ENCODE data around the gene MT1F.

Gene MT1F

DNA sequence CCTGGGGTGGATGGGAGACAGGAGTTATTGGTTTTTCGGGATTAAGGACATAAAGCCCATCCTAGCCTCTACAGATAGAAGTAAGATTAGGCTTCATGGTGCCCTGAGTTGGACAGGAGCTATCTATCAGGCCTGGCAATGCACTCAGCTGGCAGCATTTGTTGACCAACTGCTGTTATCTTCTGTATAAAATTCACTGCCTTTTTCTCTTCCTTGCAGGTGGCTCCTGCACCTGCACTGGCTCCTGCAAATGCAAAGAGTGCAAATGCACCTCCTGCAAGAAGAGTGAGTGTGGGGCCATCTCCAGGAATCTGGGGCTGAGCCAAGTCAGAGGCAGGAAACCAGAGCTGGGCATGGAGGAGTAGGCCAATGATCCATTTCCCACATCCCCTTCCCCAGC is 18.7 kb upstream of the MT1F start:
- Histone ChIP-seq H3K27me3 (ENCODE audit: insufficient read depth, low read length, poor library complexity) (peaks cover 38% of the 10 kb centered on the region), H3K27ac (ENCODE audit: low read length) (no peak overlapping the region)

DNA sequence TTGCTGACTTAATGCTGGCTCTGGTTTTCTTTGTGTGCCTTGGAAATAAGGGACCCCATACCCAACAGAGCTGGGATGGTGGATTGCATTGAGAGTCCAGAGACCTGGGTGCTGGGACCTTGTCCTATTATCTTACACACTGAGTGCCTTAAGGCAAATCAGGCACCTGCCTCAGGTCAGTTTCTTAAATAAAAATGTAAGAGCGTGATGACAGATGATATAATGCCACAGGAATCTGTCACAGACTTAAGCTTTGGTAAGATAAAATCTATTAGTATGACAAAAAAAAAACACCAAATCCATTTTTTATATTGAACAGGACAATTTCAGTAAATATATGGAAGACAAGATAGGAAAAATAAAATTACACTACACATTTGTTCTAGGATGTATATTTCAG is 17.7 kb upstream of the MT1F start:
- no peak for TF ChIP-seq EZH2 (IDR thresholded peaks at IDR 0.05; ENCODE audit: borderline replicate concordance, low read depth, low read length, severe bottlenecking)
- TF ChIP-seq, protein P1, sequence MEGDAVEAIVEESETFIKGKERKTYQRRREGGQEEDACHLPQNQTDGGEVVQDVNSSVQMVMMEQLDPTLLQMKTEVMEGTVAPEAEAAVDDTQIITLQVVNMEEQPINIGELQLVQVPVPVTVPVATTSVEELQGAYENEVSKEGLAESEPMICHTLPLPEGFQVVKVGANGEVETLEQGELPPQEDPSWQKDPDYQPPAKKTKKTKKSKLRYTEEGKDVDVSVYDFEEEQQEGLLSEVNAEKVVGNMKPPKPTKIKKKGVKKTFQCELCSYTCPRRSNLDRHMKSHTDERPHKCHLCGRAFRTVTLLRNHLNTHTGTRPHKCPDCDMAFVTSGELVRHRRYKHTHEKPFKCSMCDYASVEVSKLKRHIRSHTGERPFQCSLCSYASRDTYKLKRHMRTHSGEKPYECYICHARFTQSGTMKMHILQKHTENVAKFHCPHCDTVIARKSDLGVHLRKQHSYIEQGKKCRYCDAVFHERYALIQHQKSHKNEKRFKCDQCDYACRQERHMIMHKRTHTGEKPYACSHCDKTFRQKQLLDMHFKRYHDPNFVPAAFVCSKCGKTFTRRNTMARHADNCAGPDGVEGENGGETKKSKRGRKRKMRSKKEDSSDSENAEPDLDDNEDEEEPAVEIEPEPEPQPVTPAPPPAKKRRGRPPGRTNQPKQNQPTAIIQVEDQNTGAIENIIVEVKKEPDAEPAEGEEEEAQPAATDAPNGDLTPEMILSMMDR (IDR thresholded peaks at IDR 0.05; ENCODE audit: borderline replicate concordance, extremely low read depth, low read length, poor library complexity, severe bottlenecking), result no peak
- Histone ChIP-seq H3K9me3 (ENCODE audit: insufficient read depth, low read length, severe bottlenecking) (no peaks in the 10 kb centered on the region), H2AFZ (ENCODE audit: low read depth, low read length) (no peak overlapping the region), H4K20me1 (ENCODE audit: insufficient read depth, low read length) (no peaks in the 10 kb centered on the region), H3K9ac (ENCODE audit: low read depth, low read length) (no peak overlapping the region), H3K4me1 (ENCODE audit: insufficient read depth, low read length) (no peaks in the 10 kb centered on the region), H3K79me2 (ENCODE audit: insufficient read depth, low read length) (no peaks in the 10 kb centered on the region), H3K36me3 (ENCODE audit: insufficient read depth, low read length) (no peaks in the 10 kb centered on the region), H3K27me3 (ENCODE audit: insufficient read depth, low read length, poor library complexity) (peaks cover 44% of the 10 kb centered on the region), H3K27ac (ENCODE audit: low read length) (no peak overlapping the region), H3K4me2 (ENCODE audit: insufficient read depth, low read length) (no peak overlapping the region), H3K4me3 (ENCODE audit: low read depth in 1 of 2, low read length in 2 of 2) (no peak overlapping the region)
- no peak for ATAC-seq (ENCODE audit: insufficient read depth, low read depth)
- no peak for DNase-seq

More for the DNA sequence above, 18.7 kb upstream of the MT1F start:
- TF ChIP-seq, protein P1 (IDR thresholded peaks at IDR 0.05; ENCODE audit: borderline replicate concordance, extremely low read depth, low read length, poor library complexity, severe bottlenecking), result no peak
- no peak for TF ChIP-seq EZH2 (IDR thresholded peaks at IDR 0.05; ENCODE audit: borderline replicate concordance, low read depth, low read length, severe bottlenecking)
- Histone ChIP-seq H3K9ac (ENCODE audit: low read depth, low read length) (no peak overlapping the region), H4K20me1 (ENCODE audit: insufficient read depth, low read length) (no peaks in the 10 kb centered on the region), H3K4me1 (ENCODE audit: insufficient read depth, low read length) (no peaks in the 10 kb centered on the region), H3K36me3 (ENCODE audit: insufficient read depth, low read length) (no peaks in the 10 kb centered on the region), H2AFZ (ENCODE audit: low read depth, low read length) (no peak overlapping the region), H3K4me3 (ENCODE audit: low read depth in 1 of 2, low read length in 2 of 2) (no peak overlapping the region), H3K79me2 (ENCODE audit: insufficient read depth, low read length) (no peaks in the 10 kb centered on the region), H3K9me3 (ENCODE audit: insufficient read depth, low read length, severe bottlenecking) (no peaks in the 10 kb centered on the region), H3K4me2 (ENCODE audit: insufficient read depth, low read length) (no peak overlapping the region)
- ATAC-seq (ENCODE audit: insufficient read depth, low read depth) (no peak), DNase-seq (no peak)

DNA sequence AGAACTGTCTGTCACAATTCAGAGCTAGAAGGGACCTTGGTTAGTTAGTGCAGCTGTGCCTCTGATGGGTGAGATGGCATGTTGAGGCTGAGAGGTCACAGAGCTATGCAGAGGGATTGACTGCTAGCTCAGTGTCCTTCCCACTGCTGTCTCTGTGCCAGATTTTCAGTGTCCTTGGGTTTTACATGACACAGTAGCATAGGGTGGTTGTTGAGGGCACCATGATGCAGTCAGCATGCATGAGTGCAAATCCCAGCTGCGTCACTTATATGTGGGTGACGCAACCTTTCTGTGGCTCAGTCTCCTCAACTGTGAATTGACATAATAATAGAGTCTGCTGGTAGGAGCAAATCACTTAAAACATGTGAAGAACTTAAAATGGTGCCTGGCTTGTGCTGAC is 16.6 kb upstream of the MT1F start:
- ATAC-seq (ENCODE audit: insufficient read depth, low read depth), result no peak
- H3K4me1 ChIP-seq (ENCODE audit: insufficient read depth, low read length), result no peaks in the 10 kb centered on the region

More for the DNA sequence above, 16.6 kb upstream of the MT1F start:
- no peak for TF ChIP-seq EZH2 (IDR thresholded peaks at IDR 0.05; ENCODE audit: borderline replicate concordance, low read depth, low read length, severe bottlenecking)
- TF ChIP-seq, protein P1 (IDR thresholded peaks at IDR 0.05; ENCODE audit: borderline replicate concordance, extremely low read depth, low read length, poor library complexity, severe bottlenecking), result no peak
- no peaks in the 10 kb centered on the region for H4K20me1 ChIP-seq (ENCODE audit: insufficient read depth, low read length)
- H3K4me2 ChIP-seq (ENCODE audit: insufficient read depth, low read length), result no peak overlapping the region
- no peak overlapping the region for H3K27ac ChIP-seq (ENCODE audit: low read length)
- no peak overlapping the region for H3K9ac ChIP-seq (ENCODE audit: low read depth, low read length)
- no peak overlapping the region for H3K4me3 ChIP-seq (ENCODE audit: low read depth in 1 of 2, low read length in 2 of 2)
- no peaks in the 10 kb centered on the region for H3K36me3 ChIP-seq (ENCODE audit: insufficient read depth, low read length)
- H3K79me2 ChIP-seq (ENCODE audit: insufficient read depth, low read length), result no peaks in the 10 kb centered on the region
- H3K9me3 ChIP-seq (ENCODE audit: insufficient read depth, low read length, severe bottlenecking), result no peaks in the 10 kb centered on the region
- H3K27me3 ChIP-seq (ENCODE audit: insufficient read depth, low read length, poor library complexity), result peaks cover 50% of the 10 kb centered on the region
- DNase-seq, result no peak
- H2AFZ ChIP-seq (ENCODE audit: low read depth, low read length), result no peak overlapping the region
